DMS 273 treated with DMSO at 0.1 percent for 48 hours (cell line): ENCODE data around the gene HTR3E.
"Not testable (repeated sequence)": the region's sequence is repeated elsewhere in the genome, so short reads cannot be mapped to it uniquely, and the experiment has no call there.

Source experiments
- DNase-seq: peaks from one replicate; lab custom pipeline; 2025; lab: John Stamatoyannopoulos, UW

The HTR3E gene

DNA sequence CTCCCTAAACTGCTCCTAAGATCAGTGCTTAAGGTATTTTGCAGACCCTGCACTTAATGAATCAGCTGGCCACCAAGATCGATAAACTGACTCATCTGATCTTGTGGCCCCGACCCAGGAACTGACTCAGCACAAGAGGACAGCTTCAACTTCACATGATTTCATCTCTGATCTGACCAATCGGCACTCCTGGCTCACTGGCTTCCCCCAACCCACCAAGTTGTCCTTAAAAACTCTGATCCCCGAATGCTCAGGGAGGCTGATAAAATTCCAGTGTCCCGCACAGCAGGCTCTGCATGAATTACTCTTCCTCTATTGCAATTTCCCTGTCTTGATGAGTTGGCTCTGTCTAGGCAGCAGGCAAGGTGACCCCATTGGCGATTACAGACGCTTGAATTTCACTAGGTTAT, 13.5 kb downstream of the HTR3E start:
- DNase-seq = no peak

GRCh38 chr3:184116017-184116416, 19.2 kb downstream of the HTR3E start:
- DNase-seq = no peak

GRCh38 chr3:184117636-184118035, 20.8 kb downstream of the HTR3E start:
- DNase-seq = no peak

DNA sequence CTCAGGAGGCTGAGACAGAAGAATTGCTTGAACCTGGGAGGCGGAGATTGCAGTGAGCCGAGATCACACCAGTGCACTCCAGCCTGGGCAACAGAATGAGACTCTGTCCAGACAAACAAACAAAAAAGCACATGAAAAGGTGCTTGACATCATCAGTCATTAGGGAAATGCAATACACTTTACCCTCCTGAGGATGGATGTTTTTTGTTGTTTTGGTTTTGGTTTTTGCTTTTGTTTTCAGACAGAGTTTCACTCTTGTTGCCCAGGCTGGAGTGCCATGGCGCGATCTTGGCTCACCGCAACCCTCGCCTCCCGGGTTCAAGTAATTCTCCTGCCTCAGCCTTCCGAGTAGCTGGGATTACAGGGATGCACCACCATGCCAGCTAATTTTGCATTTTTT, 24.2 kb downstream of the HTR3E start:
- not testable (repeated sequence) for DNase-seq

GRCh38 chr3:184126006-184126405, 29.1 kb downstream of the HTR3E start:
- DNase-seq = no peak

- DNase-seq = no peak
These were observed 32.1 kb downstream of the HTR3E start for GRCh38 chr3:184129012-184129411.

DNA sequence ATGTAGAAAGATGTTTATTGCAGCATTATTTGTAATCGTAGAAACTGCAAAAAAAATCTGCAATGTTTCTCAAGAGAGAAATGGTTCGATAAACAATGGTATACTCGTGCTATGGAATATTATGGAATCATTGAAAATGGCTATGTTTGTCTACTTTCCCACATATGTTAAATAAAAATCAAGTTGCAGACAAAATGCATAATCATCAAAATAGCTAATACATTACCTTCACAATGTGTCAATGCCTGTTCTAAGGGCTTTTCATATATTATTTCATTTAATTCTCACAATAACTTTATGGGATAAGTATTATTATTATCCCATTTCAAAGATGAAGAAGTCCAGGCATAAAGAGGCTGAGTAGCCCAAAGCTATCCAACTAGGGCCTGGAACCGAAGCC, 36.1 kb downstream of the HTR3E start:
- DNase-seq = no peak

GRCh38 chr3:184133840-184134745, 37.2 kb downstream of the HTR3E start:
- peak; percentile 90 for DNase-seq

DNA sequence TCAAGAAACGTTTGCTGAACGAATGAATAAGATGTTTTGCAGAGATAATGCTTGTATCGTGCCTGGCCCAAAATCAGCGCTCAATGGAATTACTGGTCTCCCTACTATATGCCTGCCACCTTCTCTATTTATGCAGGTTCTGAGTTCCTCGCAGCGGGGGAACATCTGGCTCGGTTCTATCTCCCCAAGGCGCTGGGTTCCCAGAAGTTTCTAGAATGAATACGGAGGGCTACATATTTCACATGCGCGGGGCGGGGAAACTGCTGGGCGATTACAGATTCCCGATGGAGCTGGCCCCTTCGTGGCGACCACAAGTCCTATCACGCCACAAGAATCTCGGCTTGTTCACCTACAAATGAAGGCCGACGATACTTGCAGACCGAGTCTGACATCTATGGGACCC, 37.9 kb downstream of the HTR3E start:
- no peak for DNase-seq

DNA sequence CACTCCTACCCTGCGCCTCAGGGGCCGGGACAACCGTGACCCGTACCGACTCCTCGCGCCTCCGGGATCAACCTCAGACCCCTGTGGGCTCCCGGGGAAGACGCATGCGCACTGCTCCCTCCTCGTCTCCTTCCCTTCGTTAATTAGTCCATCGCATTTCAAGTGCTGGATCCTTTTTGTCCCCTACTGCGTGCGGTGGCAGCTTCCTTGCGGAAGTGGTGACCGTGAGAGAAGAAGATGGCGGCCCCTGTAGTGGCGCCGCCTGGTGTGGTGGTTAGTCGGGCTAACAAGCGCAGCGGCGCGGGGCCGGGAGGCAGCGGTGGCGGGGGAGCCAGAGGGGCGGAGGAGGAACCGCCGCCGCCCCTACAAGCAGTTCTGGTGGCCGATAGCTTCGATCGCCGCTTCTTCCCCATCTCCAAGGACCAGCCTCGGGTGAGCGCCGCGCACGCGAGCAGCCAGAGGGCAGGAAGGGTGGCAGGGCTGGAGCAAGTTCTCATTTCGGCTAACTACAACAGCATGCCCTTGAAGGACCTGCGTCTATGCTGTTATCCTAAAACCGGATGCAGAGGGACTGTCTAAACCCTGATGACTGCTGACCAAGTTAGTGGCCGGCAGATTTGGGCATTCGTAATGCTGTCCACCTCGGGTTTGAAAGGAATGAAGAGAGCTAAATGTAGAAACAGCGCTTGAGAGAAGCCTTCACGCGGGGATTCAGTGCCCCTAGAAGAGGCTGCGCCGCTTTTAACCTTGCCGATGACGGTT, 38.5 kb downstream of the HTR3E start, which contains the start of gene EIF2B5:
TSS of gene EIF2B5 (plus strand) at position 210 of the 762 bp plus-strand sequence. CDS start at position 238, 28 bp downstream.
- DNase-seq = peak; percentile 93

DNA sequence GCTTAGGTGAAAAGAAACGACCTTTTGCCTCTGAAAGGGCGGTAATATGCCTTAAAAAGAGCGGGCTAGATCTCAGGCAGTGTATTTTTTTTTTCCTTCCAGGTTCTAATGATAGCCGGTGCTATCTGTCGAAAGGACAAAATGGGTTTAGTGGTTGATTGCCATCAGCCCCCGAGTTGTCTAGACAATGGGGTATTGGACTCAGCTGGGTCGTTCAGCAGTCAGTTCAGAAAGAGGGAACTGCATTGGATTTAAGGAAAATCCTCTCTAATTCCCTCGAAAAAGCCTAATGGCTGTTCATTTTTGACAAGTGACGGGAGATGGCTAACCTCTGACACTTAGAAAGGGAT, 39.0 kb downstream of the HTR3E start:
- DNase-seq = no peak

DNA sequence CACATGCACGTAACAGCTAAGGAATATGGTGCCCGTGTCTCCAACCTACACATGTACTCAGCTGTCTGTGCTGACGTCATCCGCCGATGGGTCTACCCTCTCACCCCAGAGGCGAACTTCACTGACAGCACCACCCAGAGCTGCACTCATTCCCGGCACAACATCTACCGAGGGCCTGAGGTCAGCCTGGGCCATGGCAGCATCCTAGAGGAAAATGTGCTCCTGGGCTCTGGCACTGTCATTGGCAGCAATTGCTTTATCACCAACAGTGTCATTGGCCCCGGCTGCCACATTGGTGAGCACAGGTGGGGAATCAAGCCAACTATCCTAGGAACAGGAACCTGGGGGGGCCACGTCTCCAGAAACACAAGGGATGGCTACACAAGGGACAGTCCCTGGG, 43.6 kb downstream of the HTR3E start:
- no peak for DNase-seq

DNA sequence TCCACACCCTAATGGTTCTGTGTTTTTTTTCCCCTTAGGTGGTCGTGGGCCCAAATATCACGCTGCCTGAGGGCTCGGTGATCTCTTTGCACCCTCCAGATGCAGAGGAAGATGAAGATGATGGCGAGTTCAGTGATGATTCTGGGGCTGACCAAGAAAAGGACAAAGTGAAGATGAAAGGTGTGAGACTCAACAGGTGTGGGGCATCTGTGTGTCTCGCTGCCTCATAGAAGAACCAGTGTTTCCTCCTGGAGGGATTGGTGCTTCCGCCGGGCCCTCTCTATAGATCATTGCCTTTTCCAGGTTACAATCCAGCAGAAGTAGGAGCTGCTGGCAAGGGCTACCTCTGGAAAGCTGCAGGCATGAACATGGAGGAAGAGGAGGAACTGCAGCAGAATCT, 45.3 kb downstream of the HTR3E start:
- no peak for DNase-seq

GRCh38 chr3:184143327-184143726, 46.5 kb downstream of the HTR3E start:
- no peak for DNase-seq

GRCh38 chr3:184144505-184144904, 47.6 kb downstream of the HTR3E start:
- no peak for DNase-seq

DNA sequence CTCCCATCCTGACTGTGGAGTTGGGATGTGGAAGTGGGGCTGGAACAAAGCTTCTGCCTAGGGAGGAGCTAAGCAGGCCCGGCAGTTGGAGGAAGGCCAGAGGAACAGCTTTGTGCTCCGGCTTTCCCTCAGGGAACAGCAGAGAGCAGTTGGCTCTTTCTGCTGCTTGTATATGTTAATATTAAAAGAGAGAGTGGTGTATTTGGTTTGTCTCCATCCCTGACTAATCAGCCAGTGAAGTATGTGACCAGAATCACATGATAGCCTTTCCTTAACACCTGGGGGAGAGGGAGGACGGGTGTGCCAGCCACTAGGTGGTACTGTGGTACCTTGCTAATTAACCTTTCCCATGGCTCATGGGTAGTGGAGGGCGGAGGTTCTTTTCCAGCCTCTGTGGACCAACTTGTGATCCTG, 48.3 kb downstream of the HTR3E start:
- DNase-seq = peak; percentile 74

- no peak for DNase-seq
These were observed 48.9 kb downstream of the HTR3E start for GRCh38 chr3:184145751-184146270.

- DNase-seq = no peak
These were observed 51.2 kb downstream of the HTR3E start for GRCh38 chr3:184148076-184148475.

DNA sequence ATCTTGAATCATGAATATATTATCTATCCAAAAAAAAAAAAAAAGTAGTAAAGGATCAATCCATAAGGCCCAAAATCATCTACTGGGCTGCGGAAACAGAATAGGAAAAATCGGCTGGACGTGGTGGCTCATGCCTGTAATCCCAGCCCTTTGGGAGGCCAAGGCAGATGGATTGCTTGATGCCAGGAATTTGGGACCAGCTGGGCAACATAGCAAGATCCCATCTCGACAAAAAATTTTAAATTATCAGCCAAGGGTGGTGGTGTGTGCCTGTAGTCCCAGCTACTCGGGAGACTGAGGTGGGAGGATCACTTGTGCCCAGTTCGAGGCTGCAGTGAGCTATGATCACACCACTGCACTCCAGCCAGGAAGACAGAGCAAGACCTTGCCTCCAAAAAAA, 52.3 kb downstream of the HTR3E start:
- DNase-seq = no peak

GRCh38 chr3:184149770-184150169, 52.9 kb downstream of the HTR3E start:
- DNase-seq = peak; percentile 35

GRCh38 chr3:184154885-184155643, 58.2 kb downstream of the HTR3E start, which contains the start of gene DVL3:
DVL3 (plus strand) TSS chr3:184155377; CDS start chr3:184155636, 259 bp downstream.
- DNase-seq = peak; percentile 68
